ENCODE results near the gene SAMM50.

The SAMM50 gene

GRCh38 chr22:43955040-43955882 lies at the start of gene SAMM50:
TSS of gene SAMM50 (plus strand) at chr22:43955442. CDS start at chr22:43955578, 136 bp downstream.
- Histone ChIP-seq H3K4me1 (ENCODE audit: control insufficient read depth, insufficient read depth, low read length) (no peaks in the 10 kb centered on the region), H3K9ac (ENCODE audit: low read depth, low read length) (peak within 1 kb of the TSS; percentile 93), H3K9me3 (ENCODE audit: control insufficient read depth, insufficient read depth, low read length) (no peaks in the 10 kb centered on the region), H3K36me3 (ENCODE audit: control insufficient read depth, insufficient read depth, low read length) (peaks cover 5% of the 10 kb centered on the region), H3K4me3 (ENCODE audit: low read depth, low read length) (peak within 1 kb of the TSS; percentile 99), H3K27me3 (ENCODE audit: control insufficient read depth, insufficient read depth, low read length) (no peaks in the 10 kb centered on the region)

GRCh38 chr22:43905681-43906080 lies 49.6 kb upstream of the SAMM50 start:
- H3K4me3 ChIP-seq (ENCODE audit: low read depth, low read length) = no peak overlapping the region
- H3K36me3 ChIP-seq (ENCODE audit: control insufficient read depth, insufficient read depth, low read length) = no peaks in the 10 kb centered on the region
- no peaks in the 10 kb centered on the region for H3K4me1 ChIP-seq (ENCODE audit: control insufficient read depth, insufficient read depth, low read length)
- H3K27me3 ChIP-seq (ENCODE audit: control insufficient read depth, insufficient read depth, low read length) = no peaks in the 10 kb centered on the region
- H3K9me3 ChIP-seq (ENCODE audit: control insufficient read depth, insufficient read depth, low read length) = no peaks in the 10 kb centered on the region
- no peak overlapping the region for H3K9ac ChIP-seq (ENCODE audit: low read depth, low read length)

GRCh38 chr22:43909708-43910107 lies 45.5 kb upstream of the SAMM50 start:
- H3K9me3 ChIP-seq (ENCODE audit: control insufficient read depth, insufficient read depth, low read length) = no peaks in the 10 kb centered on the region
- H3K9ac ChIP-seq (ENCODE audit: low read depth, low read length) = no peak overlapping the region
- H3K36me3 ChIP-seq (ENCODE audit: control insufficient read depth, insufficient read depth, low read length) = no peaks in the 10 kb centered on the region
- no peaks in the 10 kb centered on the region for H3K27me3 ChIP-seq (ENCODE audit: control insufficient read depth, insufficient read depth, low read length)
- H3K4me3 ChIP-seq (ENCODE audit: low read depth, low read length) = no peak overlapping the region
- no peaks in the 10 kb centered on the region for H3K4me1 ChIP-seq (ENCODE audit: control insufficient read depth, insufficient read depth, low read length)

GRCh38 chr22:43910178-43910695 lies 45.0 kb upstream of the SAMM50 start:
- no peaks in the 10 kb centered on the region for H3K36me3 ChIP-seq (ENCODE audit: control insufficient read depth, insufficient read depth, low read length)
- H3K27me3 ChIP-seq (ENCODE audit: control insufficient read depth, insufficient read depth, low read length) = no peaks in the 10 kb centered on the region

GRCh38 chr22:43911351-43911750 lies 43.9 kb upstream of the SAMM50 start:
- Histone ChIP-seq H3K9me3 (ENCODE audit: control insufficient read depth, insufficient read depth, low read length) (no peaks in the 10 kb centered on the region), H3K4me1 (ENCODE audit: control insufficient read depth, insufficient read depth, low read length) (no peaks in the 10 kb centered on the region), H3K4me3 (ENCODE audit: low read depth, low read length) (no peak overlapping the region), H3K36me3 (ENCODE audit: control insufficient read depth, insufficient read depth, low read length) (no peaks in the 10 kb centered on the region), H3K9ac (ENCODE audit: low read depth, low read length) (no peak overlapping the region), H3K27me3 (ENCODE audit: control insufficient read depth, insufficient read depth, low read length) (no peaks in the 10 kb centered on the region)

More at GRCh38 chr22:43910178-43910695, 45.0 kb upstream of the SAMM50 start:
- H3K4me3 ChIP-seq (ENCODE audit: low read depth, low read length) = no peak overlapping the region
- no peaks in the 10 kb centered on the region for H3K4me1 ChIP-seq (ENCODE audit: control insufficient read depth, insufficient read depth, low read length)
- H3K9ac ChIP-seq (ENCODE audit: low read depth, low read length) = no peak overlapping the region
- no peaks in the 10 kb centered on the region for H3K9me3 ChIP-seq (ENCODE audit: control insufficient read depth, insufficient read depth, low read length)

- no peaks in the 10 kb centered on the region for H3K9me3 ChIP-seq (ENCODE audit: control insufficient read depth, insufficient read depth, low read length)
- no peaks in the 10 kb centered on the region for H3K36me3 ChIP-seq (ENCODE audit: control insufficient read depth, insufficient read depth, low read length)
- H3K9ac ChIP-seq (ENCODE audit: low read depth, low read length) = no peak overlapping the region
- no peaks in the 10 kb centered on the region for H3K27me3 ChIP-seq (ENCODE audit: control insufficient read depth, insufficient read depth, low read length)
- no peak overlapping the region for H3K4me3 ChIP-seq (ENCODE audit: low read depth, low read length)
- H3K4me1 ChIP-seq (ENCODE audit: control insufficient read depth, insufficient read depth, low read length) = peaks cover 3% of the 10 kb centered on the region
Measured at GRCh38 chr22:43917521-43917920, 37.7 kb upstream of the SAMM50 start.

GRCh38 chr22:43919106-43919973 lies 35.9 kb upstream of the SAMM50 start:
- H3K4me3 ChIP-seq (ENCODE audit: low read depth, low read length) = no peak overlapping the region
- no peaks in the 10 kb centered on the region for H3K36me3 ChIP-seq (ENCODE audit: control insufficient read depth, insufficient read depth, low read length)
- no peaks in the 10 kb centered on the region for H3K27me3 ChIP-seq (ENCODE audit: control insufficient read depth, insufficient read depth, low read length)
- H3K9ac ChIP-seq (ENCODE audit: low read depth, low read length) = no peak overlapping the region
- no peaks in the 10 kb centered on the region for H3K9me3 ChIP-seq (ENCODE audit: control insufficient read depth, insufficient read depth, low read length)
- peaks cover 7% of the 10 kb centered on the region for H3K4me1 ChIP-seq (ENCODE audit: control insufficient read depth, insufficient read depth, low read length)

GRCh38 chr22:43921370-43921769 lies 33.9 kb upstream of the SAMM50 start:
- Histone ChIP-seq H3K36me3 (ENCODE audit: control insufficient read depth, insufficient read depth, low read length) (no peaks in the 10 kb centered on the region), H3K9ac (ENCODE audit: low read depth, low read length) (no peak overlapping the region), H3K9me3 (ENCODE audit: control insufficient read depth, insufficient read depth, low read length) (no peaks in the 10 kb centered on the region), H3K4me3 (ENCODE audit: low read depth, low read length) (no peak overlapping the region), H3K27me3 (ENCODE audit: control insufficient read depth, insufficient read depth, low read length) (no peaks in the 10 kb centered on the region), H3K4me1 (ENCODE audit: control insufficient read depth, insufficient read depth, low read length) (peaks cover 16% of the 10 kb centered on the region)

- peaks cover 16% of the 10 kb centered on the region for H3K4me1 ChIP-seq (ENCODE audit: control insufficient read depth, insufficient read depth, low read length)
- H3K36me3 ChIP-seq (ENCODE audit: control insufficient read depth, insufficient read depth, low read length) = no peaks in the 10 kb centered on the region
- H3K9me3 ChIP-seq (ENCODE audit: control insufficient read depth, insufficient read depth, low read length) = no peaks in the 10 kb centered on the region
- no peak overlapping the region for H3K4me3 ChIP-seq (ENCODE audit: low read depth, low read length)
- H3K9ac ChIP-seq (ENCODE audit: low read depth, low read length) = no peak overlapping the region
- H3K27me3 ChIP-seq (ENCODE audit: control insufficient read depth, insufficient read depth, low read length) = no peaks in the 10 kb centered on the region
Measured at GRCh38 chr22:43922123-43922522, 33.1 kb upstream of the SAMM50 start.

- peak overlapping the region; percentile 19 for H3K9ac ChIP-seq (ENCODE audit: low read depth, low read length)
- H3K4me3 ChIP-seq (ENCODE audit: low read depth, low read length) = peak overlapping the region; percentile 68
Measured at GRCh38 chr22:43923191-43923590, 32.1 kb upstream of the SAMM50 start.

GRCh38 chr22:43923631-43924464 lies 31.4 kb upstream of the SAMM50 start, which contains the start of gene PNPLA3:
TSS of gene PNPLA3 (plus strand) at chr22:43923805. CDS start at chr22:43923912, 107 bp downstream.
- Histone ChIP-seq H3K4me1 (ENCODE audit: control insufficient read depth, insufficient read depth, low read length) (peaks cover 16% of the 10 kb centered on the region), H3K9ac (ENCODE audit: low read depth, low read length) (peak within 1 kb of the TSS; percentile 73), H3K4me3 (ENCODE audit: low read depth, low read length) (peak within 1 kb of the TSS; percentile 75)

More at GRCh38 chr22:43923191-43923590, 32.1 kb upstream of the SAMM50 start:
- H3K27me3 ChIP-seq (ENCODE audit: control insufficient read depth, insufficient read depth, low read length) = no peaks in the 10 kb centered on the region
- peaks cover 7% of the 10 kb centered on the region for H3K36me3 ChIP-seq (ENCODE audit: control insufficient read depth, insufficient read depth, low read length)
- peaks cover 16% of the 10 kb centered on the region for H3K4me1 ChIP-seq (ENCODE audit: control insufficient read depth, insufficient read depth, low read length)
- H3K9me3 ChIP-seq (ENCODE audit: control insufficient read depth, insufficient read depth, low read length) = no peaks in the 10 kb centered on the region

More at GRCh38 chr22:43923631-43924464, 31.4 kb upstream of the SAMM50 start, which contains the start of gene PNPLA3:
- Histone ChIP-seq H3K36me3 (ENCODE audit: control insufficient read depth, insufficient read depth, low read length) (peaks cover 12% of the 10 kb centered on the region), H3K27me3 (ENCODE audit: control insufficient read depth, insufficient read depth, low read length) (no peaks in the 10 kb centered on the region), H3K9me3 (ENCODE audit: control insufficient read depth, insufficient read depth, low read length) (no peaks in the 10 kb centered on the region)

All from iPS-15b (cell line).